GM19372 (cell line): ENCODE data around the gene LSM5.
A peak's percentile ranks its signal among the peaks of the same experiment; 100 is the strongest.
"Not testable (repeated sequence)": the region's sequence is repeated elsewhere in the genome, so short reads cannot be mapped to it uniquely, and the experiment has no call there.

Experiments used
- ATAC-seq: cut with Tn5 transposase; IDR thresholded peaks from one replicate; pipeline ENCODE4 v1.9.1; 2021; ENCODE audit warnings: mild to moderate bottlenecking, low read depth, moderate library complexity; ENCODE audit not compliant: unreplicated experiment

LSM5 gene

DNA sequence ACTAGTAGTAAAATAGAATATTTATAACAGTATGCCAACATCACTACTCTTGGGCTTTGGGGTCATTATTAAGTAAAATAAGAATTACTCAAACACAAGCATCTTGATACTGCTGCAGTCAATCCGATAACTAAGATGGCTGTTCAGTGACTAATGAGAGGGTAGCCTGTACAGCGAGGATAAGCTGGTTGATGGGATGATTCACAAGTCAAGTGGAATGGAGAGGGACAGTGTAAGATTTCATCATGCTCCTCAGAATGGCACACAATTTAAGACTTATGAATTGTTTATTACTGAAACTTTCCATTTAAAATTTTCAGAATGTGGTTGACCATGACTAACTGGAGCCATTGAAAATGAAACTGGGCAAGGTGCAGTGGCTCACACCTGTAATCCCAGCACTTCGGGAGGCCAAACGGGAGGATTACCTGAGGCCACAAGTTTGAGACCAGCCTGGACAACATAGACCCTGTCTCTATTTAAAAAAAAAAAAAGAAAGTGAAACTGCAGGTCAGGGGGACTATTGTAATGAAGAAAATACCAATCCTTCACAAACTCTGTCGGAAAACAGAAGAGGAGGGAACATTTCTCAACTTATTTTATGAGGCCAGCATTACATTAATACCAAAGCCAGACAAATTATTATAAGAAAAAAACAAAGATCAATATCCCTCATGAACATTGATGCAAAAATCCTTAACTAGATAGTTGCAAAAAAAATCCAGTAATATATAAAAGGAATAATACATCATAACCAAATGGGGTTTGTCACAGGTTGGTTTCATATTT, 16.3 kb upstream of the LSM5 start:
- peak; percentile 72 for ATAC-seq

DNA sequence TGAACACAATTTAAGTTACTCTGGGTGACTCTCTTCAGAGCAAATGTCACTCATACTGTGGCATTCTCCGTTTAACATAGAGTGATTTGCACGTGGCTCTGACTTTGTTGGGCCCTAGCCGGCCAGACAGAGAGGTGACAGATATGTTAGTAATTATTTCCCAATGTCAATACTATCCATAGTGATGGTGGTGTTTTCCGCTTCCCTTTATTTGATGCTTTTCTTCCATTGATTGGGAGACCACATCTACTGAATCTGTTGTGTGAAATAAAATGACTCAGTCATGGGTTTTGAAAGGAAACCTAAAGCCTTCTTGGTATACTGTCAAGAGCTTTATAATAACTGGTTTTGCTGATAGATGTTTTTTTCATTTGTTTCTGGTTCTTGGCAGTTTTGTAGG, 12.5 kb upstream of the LSM5 start:
- ATAC-seq = no peak

- no peak for ATAC-seq
Measured at GRCh38 chr7:32501522-32501921, 11.3 kb upstream of the LSM5 start.

GRCh38 chr7:32500922-32501341, 10.8 kb upstream of the LSM5 start:
- ATAC-seq = peak; percentile 73

- not testable (repeated sequence) for ATAC-seq
Measured at GRCh38 chr7:32500216-32500615, 10.0 kb upstream of the LSM5 start.

GRCh38 chr7:32499755-32500154, 9.6 kb upstream of the LSM5 start:
- ATAC-seq = not testable (repeated sequence)

- ATAC-seq = peak; percentile 0
Measured at GRCh38 chr7:32496052-32496813, 6.1 kb upstream of the LSM5 start.

GRCh38 chr7:32495298-32496051, 5.3 kb upstream of the LSM5 start, which contains the start of gene AVL9:
Gene AVL9, plus strand, starts transcription at chr7:32495489. Its CDS starts 221 bp downstream, at chr7:32495710.
- ATAC-seq = peak; percentile 90

DNA sequence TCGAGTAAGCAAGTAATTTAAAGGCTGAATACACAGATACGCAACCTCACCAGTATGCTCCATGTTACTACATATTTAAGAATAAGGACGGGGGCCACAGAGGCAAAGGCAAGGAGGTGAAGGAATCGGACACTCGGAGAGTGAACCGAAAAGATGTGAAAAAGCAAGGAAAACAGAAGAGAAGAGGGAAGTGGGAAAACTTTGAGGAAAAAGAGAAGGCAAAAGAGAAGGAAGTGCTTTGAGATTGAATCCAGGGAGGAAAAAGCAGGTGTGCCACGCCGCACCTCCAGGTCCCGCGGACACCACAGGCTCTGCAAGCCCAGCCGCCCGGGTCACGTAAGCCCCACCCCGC, 4.7 kb upstream of the LSM5 start:
- ATAC-seq = peak; percentile 10

DNA sequence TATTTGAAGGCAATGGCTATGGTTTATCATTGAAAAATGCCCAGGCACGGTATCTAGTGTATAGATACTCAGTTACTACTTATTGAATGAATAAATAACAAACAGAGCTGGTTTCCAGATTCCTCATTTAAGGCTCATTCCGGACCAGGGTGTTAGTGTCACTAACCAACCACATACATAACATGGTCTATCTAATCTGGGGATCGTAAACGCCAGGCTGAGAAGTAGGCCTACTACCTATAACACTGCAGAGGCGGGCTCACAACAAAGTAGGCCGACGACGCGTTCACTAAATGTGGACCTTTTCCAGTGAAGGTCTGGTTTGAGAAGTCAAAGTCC, 423 bp downstream of the LSM5 start:
- no peak for ATAC-seq

DNA sequence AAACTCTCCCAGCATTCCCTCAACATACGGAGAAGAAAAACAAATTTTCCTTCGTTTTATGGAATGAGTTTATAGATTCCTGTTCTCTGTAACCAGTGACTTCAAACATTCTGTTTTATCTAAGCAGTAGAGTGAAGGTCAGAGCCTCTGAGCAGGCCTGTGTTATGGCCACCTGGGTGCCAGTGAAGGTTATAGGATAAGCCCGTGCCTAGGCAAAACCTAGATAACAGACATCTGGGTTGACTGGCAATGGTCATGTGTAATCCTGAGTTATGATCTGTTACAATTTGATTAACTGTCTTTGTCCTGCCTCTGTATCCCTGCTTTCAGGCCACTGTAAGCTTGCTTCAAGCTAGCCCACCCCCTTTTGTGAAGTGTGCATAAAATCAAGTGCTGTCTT, 8.3 kb downstream of the LSM5 start:
- ATAC-seq = no peak

GRCh38 chr7:32481176-32481575, 9.0 kb downstream of the LSM5 start:
- no peak for ATAC-seq

GRCh38 chr7:32479574-32480200, 10.5 kb downstream of the LSM5 start:
- no peak for ATAC-seq

- no peak for ATAC-seq
Measured at GRCh38 chr7:32477649-32477980, 12.6 kb downstream of the LSM5 start.

- no peak for ATAC-seq
Measured at GRCh38 chr7:32476816-32477648, 13.1 kb downstream of the LSM5 start.

- no peak for ATAC-seq
Measured at GRCh38 chr7:32474008-32474407, 16.2 kb downstream of the LSM5 start.

DNA sequence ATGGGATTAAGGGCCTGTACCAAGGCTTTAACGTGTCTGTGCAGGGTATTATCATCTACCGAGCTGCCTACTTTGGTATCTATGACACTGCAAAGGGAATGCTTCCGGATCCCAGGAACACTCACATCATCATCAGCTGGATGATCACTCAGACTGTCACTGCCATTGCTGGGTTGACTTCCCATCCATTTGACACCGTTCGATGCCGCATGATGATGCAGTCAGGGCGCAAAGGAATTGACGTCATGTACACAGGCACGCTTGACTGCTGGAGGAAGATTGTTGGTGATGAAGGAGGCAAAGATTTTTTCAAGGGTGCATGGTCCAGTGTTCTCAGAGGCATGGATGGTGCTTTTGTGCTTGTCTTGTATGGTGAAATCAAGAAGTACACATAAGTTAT, 18.2 kb downstream of the LSM5 start:
- no peak for ATAC-seq

GRCh38 chr7:32470871-32471270, 19.3 kb downstream of the LSM5 start:
- ATAC-seq = no peak

DNA sequence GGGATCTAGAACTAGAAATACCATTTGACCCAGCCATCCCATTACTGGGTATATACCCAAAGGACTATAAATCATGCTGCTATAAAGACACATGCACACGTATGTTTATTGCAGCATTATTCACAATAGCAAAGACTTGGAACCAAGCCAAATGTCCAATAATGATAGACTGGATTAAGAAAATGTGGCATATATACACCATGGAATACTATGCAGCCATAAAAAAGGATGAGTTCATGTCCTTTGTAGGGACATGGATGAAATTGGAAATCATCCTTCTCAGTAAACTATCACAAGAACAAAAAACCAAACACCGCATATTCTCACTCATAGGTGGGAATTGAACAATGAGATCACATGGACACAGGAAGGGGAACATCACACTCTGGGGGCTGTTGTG, 20.2 kb downstream of the LSM5 start:
- ATAC-seq = not testable (repeated sequence)
